Activated B cell treated with CpG ODN at 0.5 μM for 24 hours (primary cell): ENCODE results near the gene SLC26A6. TPM values are rescaled to one million over a fixed set of nuclear protein-coding genes. Genes with fewer than 3 reads are reported as not detected.

ENCODE experiments used
- ATAC-seq: fragments of 200-7000 bp; cut with Tn5 transposase; one replicate; pipeline ENCODE4 v1.10.0; 2021; ENCODE audit warnings: low read depth, mild to moderate bottlenecking, moderate library complexity
- CTCF ChIA-PET: fragments of 350-600 bp; sonication (Branson Sonifier 250); formaldehyde crosslinking; loops from one replicate; lab custom pipeline; 2021; ENCODE audit warnings: antibody characterized with exemption; lab: Charles Lee
- POLR2A ChIA-PET: fragments of 350-600 bp; sonication (Branson Sonifier 250); formaldehyde crosslinking; loops from one replicate; lab custom pipeline; 2021; ENCODE audit warnings: antibody characterized with exemption; lab: Charles Lee
- DNase-seq: peaks from one replicate; pipeline ENCODE4 v3.0.0; 2022
- H3K27ac Mint-ChIP-seq: one replicate; pipeline ENCODE4 v1.8.0; 2020; ENCODE audit warnings: mixed read lengths
- H3K27me3 Mint-ChIP-seq: one replicate; pipeline ENCODE4 v1.8.0; 2021; ENCODE audit warnings: mixed read lengths
- H3K36me3 Mint-ChIP-seq: one replicate; pipeline ENCODE4 v1.8.0; 2021; ENCODE audit warnings: low read depth, mixed read lengths
- H3K4me1 Mint-ChIP-seq: one replicate; pipeline ENCODE4 v1.8.0; 2021; ENCODE audit warnings: mixed read lengths
- H3K4me3 Mint-ChIP-seq: one replicate; pipeline ENCODE4 v1.8.0; 2020; ENCODE audit warnings: mild to moderate bottlenecking, mixed read lengths
- H3K9me3 Mint-ChIP-seq: one replicate; pipeline ENCODE4 v1.8.0; 2020; ENCODE audit warnings: mixed read lengths
- intact Hi-C: fragments of 100-400 bp; cut with micrococcal nuclease; formaldehyde crosslinking; loops from one replicate; pipeline ENCODE4 v1.15.1; 2024
- total RNA-seq: library from RNA; stranded (reverse); gene quantifications from 2 replicates; pipeline ENCODE4 v1.2.3, GENCODE V29; 2022
- TF ChIP-seq, protein P1 (sequence below): fragments of 200-600 bp; IDR thresholded peaks from one replicate; pipeline ENCODE4 v1.8.0; 2022; ENCODE audit warnings: antibody characterized with exemption, mild to moderate bottlenecking

SLC26A6 gene
- total RNA-seq, 1 donor from 2014 or later, result 21.5 TPM

DNA sequence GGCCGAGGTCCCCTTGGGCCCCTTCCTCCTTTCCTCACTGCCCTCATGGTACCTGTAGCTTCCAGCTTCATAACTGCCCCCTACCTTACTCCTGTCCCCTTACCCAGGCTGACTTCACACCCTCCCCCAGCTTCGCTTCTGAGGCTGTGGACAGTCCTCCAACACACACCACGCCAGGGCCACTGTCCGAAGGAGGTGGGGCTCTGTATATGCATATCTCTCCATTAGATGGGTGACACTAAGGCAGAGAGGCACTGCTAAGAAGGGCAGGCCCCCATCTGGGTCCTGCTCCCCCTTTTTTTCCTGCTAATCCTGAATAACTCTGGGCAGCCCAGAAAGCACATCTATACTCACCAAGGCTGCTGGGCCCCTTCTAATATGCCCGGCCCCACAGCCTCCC is 39.1 kb downstream of the SLC26A6 start:
- Mint-ChIP-seq H3K27me3 (peaks cover 18% of the 10 kb centered on the region), H3K9me3 (no peaks in the 10 kb centered on the region), H3K27ac (no peak overlapping the region), H3K4me3 (no peak overlapping the region), H3K4me1 (peaks cover 14% of the 10 kb centered on the region), H3K36me3 (peaks cover 38% of the 10 kb centered on the region)
- CTCF ChIA-PET, result no interaction called here
- TF ChIP-seq, protein P1, sequence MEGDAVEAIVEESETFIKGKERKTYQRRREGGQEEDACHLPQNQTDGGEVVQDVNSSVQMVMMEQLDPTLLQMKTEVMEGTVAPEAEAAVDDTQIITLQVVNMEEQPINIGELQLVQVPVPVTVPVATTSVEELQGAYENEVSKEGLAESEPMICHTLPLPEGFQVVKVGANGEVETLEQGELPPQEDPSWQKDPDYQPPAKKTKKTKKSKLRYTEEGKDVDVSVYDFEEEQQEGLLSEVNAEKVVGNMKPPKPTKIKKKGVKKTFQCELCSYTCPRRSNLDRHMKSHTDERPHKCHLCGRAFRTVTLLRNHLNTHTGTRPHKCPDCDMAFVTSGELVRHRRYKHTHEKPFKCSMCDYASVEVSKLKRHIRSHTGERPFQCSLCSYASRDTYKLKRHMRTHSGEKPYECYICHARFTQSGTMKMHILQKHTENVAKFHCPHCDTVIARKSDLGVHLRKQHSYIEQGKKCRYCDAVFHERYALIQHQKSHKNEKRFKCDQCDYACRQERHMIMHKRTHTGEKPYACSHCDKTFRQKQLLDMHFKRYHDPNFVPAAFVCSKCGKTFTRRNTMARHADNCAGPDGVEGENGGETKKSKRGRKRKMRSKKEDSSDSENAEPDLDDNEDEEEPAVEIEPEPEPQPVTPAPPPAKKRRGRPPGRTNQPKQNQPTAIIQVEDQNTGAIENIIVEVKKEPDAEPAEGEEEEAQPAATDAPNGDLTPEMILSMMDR, result no peak
- ATAC-seq (no peak), DNase-seq (no peak)
- intact Hi-C loops, result no loop called here
- POLR2A ChIA-PET, result no interaction called here

DNA sequence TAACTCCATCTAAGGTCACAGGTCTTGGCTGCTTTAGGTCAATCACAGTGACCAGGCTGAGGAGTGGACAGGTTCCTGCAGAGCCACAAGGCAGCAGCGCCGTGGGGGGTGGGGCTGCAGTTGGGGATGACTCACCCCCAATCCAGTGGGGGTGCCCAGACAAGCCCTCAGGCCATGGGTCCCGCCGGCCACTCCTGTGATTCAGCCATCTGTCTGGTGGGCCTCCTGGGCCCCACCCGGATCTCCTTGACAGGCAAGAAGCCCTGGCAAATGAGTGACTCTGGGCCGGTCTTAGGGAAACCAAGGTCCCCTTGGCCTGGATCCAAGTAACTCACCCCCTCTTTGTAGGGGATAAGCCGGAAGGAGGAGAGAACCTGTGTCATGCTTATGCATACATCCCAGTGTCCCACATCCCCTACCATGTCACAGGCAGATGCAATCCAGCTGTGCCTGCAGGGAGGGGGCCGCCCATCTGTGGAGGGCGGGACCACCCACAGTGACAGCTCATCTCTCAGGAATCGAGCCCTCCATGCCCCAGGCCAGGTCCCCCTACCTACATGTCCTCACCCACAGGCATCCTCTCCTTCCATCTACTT is 39.6 kb downstream of the SLC26A6 start:
- no peak for DNase-seq
- Mint-ChIP-seq H3K9me3 (no peaks in the 10 kb centered on the region), H3K4me1 (peaks cover 14% of the 10 kb centered on the region), H3K27ac (no peak overlapping the region), H3K4me3 (no peak overlapping the region), H3K27me3 (peaks cover 23% of the 10 kb centered on the region), H3K36me3 (peaks cover 33% of the 10 kb centered on the region)
- CTCF ChIA-PET, result no interaction called here
- intact Hi-C loops, result no loop called here
- POLR2A ChIA-PET, result no interaction called here
- peak; percentile 18 for ATAC-seq
- TF ChIP-seq, protein P1, result no peak

DNA sequence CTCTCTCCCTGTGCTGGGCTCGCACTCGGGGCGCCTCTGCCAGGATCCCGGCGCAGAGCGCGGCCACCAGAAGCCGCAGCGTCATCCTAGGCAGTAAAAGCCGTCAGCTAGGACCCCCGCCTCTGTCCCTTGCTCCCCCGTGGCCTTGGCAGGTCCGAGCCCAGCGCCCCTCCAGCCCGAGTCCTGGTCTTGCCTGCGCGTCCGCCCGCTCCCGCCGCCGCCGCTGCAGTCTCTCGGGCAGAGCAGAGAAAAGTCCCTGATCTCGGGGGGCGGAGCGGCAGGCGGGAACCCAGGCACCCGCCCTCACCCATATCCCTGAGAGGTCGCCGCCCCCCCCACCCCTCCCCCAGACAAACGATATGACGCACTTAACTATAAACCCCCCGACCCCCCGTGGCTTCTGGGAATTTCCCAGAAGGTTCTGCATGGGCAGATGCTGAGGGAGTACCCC is 40.2 kb downstream of the SLC26A6 start, which contains the start of gene COL7A1:
COL7A1 (minus strand) TSS at position 255 of the 451 bp plus-strand sequence; CDS start at position 85, 170 bp downstream.
- TF ChIP-seq, protein P1, result no peak
- ChIA-PET POLR2A (no interaction called here), CTCF (no interaction called here)
- Mint-ChIP-seq H3K9me3 (no peaks in the 10 kb centered on the region), H3K4me1 (peaks cover 14% of the 10 kb centered on the region), H3K27me3 (peaks cover 23% of the 10 kb centered on the region), H3K27ac (no peak within 1 kb of the TSS), H3K36me3 (peaks cover 27% of the 10 kb centered on the region), H3K4me3 (peak within 1 kb of the TSS; percentile 57)
- intact Hi-C loops, result no loop called here
- ATAC-seq, result peak; percentile 66
- no peak for DNase-seq

DNA sequence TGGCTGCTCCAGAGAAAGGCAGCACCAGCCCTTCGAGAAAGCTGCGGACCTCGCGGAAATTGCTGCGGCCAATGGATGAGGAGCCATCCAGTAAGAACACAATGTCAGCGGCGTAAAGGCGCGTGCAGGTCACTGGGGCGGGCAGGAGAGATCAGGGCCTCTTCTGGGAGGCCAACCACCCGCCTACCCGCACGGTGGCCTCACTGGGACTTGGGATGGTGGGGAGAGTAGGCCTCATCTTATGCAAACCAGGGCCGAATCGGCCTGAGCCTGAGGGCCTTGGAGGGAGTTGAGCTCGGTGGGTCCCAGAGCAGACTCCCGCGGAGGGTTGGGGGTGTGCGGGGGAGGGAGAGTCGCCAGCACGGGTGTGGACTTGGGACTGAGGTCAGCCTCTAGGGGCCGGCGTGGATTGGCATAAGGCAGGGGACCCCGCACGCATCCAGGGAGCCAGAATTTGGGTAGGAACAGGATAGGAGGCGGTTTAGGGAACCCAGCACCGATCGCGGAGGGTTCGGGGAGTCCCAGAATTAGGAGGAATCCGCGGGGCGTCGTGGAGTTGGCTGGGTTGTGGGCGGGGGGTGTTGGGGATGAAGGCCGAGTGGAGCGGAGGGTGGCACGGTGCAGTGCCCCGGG is 40.7 kb downstream of the SLC26A6 start:
- ChIA-PET CTCF (no interaction called here), POLR2A (no interaction called here)
- TF ChIP-seq, protein P1, result no peak
- DNase-seq (no peak), ATAC-seq (no peak)
- Mint-ChIP-seq H3K9me3 (no peaks in the 10 kb centered on the region), H3K36me3 (peaks cover 23% of the 10 kb centered on the region), H3K27ac (no peak overlapping the region), H3K4me1 (peaks cover 14% of the 10 kb centered on the region), H3K27me3 (peaks cover 28% of the 10 kb centered on the region), H3K4me3 (peak overlapping the region; percentile 57)
- intact Hi-C loops, result no loop called here

DNA sequence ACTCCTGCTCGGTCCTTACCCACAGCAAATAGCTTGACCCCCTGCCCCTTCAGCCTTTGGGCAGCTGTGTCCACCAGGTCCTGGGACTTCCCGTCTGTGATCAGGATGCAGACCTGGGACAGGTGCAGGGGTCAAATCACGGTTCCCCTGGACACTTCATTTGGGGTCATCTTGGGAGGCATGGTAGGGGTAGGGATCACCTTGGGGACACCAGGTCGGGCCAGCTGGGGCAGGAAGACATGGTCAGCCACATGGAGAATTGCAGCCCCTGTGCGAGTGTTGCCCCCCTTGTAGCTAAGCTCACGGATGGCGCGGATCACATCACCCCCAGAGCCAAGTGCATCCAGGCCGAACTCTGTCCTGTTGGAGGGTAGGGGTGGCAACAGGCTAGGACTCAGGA is 41.9 kb downstream of the SLC26A6 start:
- H3K9me3 Mint-ChIP-seq, result no peaks in the 10 kb centered on the region
- intact Hi-C loops, result no loop called here
- CTCF ChIA-PET, result no interaction called here
- H3K36me3 Mint-ChIP-seq, result peaks cover 11% of the 10 kb centered on the region
- no peak for ATAC-seq
- no peak overlapping the region for H3K27ac Mint-ChIP-seq
- peaks cover 14% of the 10 kb centered on the region for H3K4me1 Mint-ChIP-seq
- TF ChIP-seq, protein P1, result no peak
- POLR2A ChIA-PET, result interaction anchor here (0.6 kb wide), 1 partner anchor 9 kb away, joined by 3 read pairs; no protein-coding TSS in a partner anchor
- no peak for DNase-seq
- H3K4me3 Mint-ChIP-seq, result no peak overlapping the region
- H3K27me3 Mint-ChIP-seq, result peaks cover 36% of the 10 kb centered on the region
